Right renal cortex interstitium (tissue), 3 donors: Measurements from ENCODE around the gene RAB28. TPM values are rescaled to one million over a fixed set of nuclear protein-coding genes. Genes with fewer than 3 reads are reported as not detected.

ENCODE experiments used
- DNase-seq, 3 donors: peaks; one replicate each; pipeline ENCODE4 v3.0.0-alpha.2; 2013; ENCODE audit warnings: low read depth in 3 of 3, low spot score in 2 of 3
- polyA plus RNA-seq, 3 donors: library from polyadenylated mRNA; unstranded; fragments of 120-200 nt; gene quantifications; one replicate each; pipeline ENCODE4 v1.2.1, GENCODE V29; 2013; ENCODE audit not compliant: insufficient read length in 3 of 3

Gene RAB28
- polyA plus RNA-seq, 3 donors: 31.9 to 34.6 (median 32.2) TPM

- no peak for DNase-seq
Measured at GRCh38 chr4:13325744-13326143, 158.4 kb downstream of the RAB28 start.

- no peak for DNase-seq
Measured at GRCh38 chr4:13323921-13324320, 160.2 kb downstream of the RAB28 start.

- no peak for DNase-seq
Measured at GRCh38 chr4:13322681-13323101, 161.4 kb downstream of the RAB28 start.

Other genes starting within 250 kb of the RAB28 start
- gene NKX3-2, start 60.2 kb upstream of the RAB28 start, polyA plus RNA-seq: not detected
- gene BOD1L1, start 143.4 kb upstream of the RAB28 start, polyA plus RNA-seq: 10 to 100 TPM; 52.3 to 64.0 (median 56.1) TPM